Glomerular visceral epithelial cell (primary cell): ENCODE data around the gene SLC37A4.
A peak's percentile ranks its signal among the peaks of the same experiment; 100 is the strongest.
"Not testable (repeated sequence)": the region's sequence is repeated elsewhere in the genome, so short reads cannot be mapped to it uniquely, and the experiment has no call there.

Source experiments
- DNase-seq: peaks from one replicate; pipeline ENCODE4 v3.0.0-alpha.2; 2016; ENCODE audit errors: extremely low spot score

SLC37A4 gene

DNA sequence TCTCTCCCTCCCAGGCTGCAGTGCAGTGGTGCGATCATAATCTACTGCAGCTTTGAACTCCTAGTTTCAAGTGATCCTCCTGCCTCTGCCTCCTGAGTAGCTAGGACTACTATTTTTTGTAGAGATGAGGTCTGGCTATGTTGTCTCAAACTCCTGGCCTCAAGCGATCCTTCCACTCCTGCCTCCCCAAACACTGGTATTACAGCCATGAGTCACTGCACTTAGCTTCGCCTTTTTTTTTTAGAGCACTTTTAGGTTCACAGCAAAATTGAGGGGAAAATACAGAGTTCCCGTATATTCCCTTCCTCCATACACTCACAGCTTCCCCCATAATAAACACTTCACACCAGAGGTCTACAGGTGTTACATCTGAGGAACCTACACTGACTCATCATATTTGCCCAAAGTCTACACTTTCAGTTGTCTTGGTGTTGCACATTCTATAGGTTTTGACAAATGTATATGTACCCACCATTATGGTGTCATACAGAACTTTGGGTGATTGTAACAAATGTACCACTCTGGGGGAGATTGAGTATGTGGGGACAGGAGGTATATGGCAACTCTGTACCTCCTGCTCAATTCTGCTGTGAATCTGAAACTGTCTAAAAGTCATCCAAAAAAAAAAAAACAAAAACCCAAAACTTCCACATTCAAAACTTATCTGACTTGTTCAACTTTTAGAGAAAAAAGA lies 11.3 kb upstream of the SLC37A4 start:
- DNase-seq, result no peak

- not testable (repeated sequence) for DNase-seq
These were observed 8.8 kb upstream of the SLC37A4 start for GRCh38 chr11:119039471-119039870.

- no peak for DNase-seq
These were observed 8.2 kb upstream of the SLC37A4 start for GRCh38 chr11:119038884-119039283.

DNA sequence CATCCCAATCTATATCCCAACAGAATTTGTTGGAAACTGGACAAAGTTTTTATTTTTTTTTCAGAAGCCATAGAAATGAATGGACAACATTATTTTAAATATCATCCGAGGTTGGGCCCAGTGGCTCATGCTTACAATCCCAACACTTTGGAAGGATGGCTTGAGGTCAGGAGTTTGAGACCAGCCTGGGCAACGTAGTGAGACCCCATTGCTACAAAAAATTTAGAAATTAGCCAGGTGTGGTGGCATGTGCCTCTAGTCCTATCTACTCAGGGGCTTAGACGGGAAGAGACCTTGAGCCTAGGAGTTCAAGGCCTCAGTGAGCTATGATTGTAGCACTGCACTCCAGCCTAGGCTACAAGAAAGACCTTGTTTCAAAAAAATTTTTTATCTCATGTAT lies 4.1 kb upstream of the SLC37A4 start:
- no peak for DNase-seq

- not testable (repeated sequence) for DNase-seq
These were observed 2.7 kb upstream of the SLC37A4 start for GRCh38 chr11:119033421-119033820.

DNA sequence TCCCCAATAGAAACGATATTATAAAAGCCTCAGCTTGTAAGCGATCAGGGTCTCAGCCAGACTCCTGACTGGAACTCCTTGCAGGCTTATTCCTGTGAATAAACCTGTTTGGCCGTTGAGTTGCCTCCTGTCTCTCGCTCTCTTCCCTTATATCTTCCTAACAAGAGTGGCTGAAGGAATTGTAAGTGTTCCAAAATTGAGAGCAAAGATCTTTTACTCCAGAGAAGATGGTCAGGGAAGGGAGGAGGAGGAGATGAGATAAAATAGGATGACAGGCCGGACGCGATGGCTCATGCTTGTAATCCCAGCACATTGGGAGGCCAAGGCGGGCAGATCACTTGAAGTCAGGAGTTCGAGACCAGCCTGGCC lies 1.2 kb upstream of the SLC37A4 start:
- no peak for DNase-seq

DNA sequence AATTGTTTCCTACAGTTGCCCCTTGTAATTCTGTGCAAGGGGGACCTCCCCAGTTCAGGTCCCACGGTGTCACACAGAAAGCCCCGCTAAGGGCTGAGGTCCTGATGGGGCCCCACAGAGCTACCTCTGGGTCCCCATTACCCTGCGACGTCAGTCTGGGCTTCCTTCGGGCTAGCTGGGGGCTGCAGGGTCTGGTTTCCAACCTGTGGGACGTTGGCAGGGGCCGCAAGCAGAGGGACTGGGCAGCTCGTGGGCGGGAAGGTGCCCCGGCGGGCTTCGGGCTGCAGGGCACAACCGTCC lies 698 bp downstream of the SLC37A4 start:
- no peak for DNase-seq

GRCh38 chr11:119029340-119030028 lies 1.2 kb downstream of the SLC37A4 start:
- DNase-seq, result peak; percentile 89

- DNase-seq, result no peak
These were observed 1.7 kb downstream of the SLC37A4 start for GRCh38 chr11:119029069-119029339.

GRCh38 chr11:119028346-119029068 lies 2.2 kb downstream of the SLC37A4 start:
- DNase-seq, result peak; percentile 25

GRCh38 chr11:119027561-119028345 lies 2.9 kb downstream of the SLC37A4 start:
- no peak for DNase-seq

DNA sequence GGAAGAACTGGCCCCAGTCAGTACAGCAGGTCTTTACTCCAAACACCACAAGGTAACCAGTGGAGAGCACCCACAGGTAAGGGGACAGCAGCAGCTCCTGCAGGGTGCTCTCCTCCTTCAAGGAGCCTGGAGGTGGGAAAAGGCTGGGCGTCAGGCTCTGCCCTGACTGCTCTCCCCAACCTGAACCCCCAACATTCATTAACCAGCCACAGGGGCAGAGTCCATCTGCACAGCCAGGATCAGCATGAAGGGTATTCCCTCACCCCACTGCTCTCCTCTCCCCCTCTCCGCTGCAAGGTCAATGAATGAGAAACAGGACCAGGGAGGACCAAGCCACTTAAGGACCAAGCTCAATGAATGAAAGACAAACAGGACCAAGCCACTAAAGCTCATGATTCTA lies 3.7 kb downstream of the SLC37A4 start:
- no peak for DNase-seq

- no peak for DNase-seq
These were observed 4.5 kb downstream of the SLC37A4 start for GRCh38 chr11:119025978-119026766.

DNA sequence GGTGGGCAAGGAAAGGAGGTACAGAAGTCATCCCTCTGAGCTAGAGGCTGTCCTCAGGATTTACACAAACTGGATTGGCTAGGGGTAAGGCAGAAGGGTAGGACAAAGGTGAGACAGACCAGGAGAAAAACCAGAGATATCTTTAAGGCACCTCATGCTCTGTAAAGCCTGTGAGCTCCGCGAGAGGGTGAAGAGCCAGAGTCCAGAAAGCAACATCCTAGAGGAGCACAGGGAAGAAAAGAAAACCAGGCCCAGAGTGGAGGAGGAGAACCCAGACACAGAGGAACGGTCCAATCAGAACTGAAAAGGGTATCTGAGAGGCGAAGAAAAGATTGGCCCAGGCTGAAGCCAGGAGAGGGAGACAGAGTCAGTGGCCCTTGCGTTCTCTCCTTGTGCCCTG lies 5.1 kb downstream of the SLC37A4 start:
- DNase-seq, result no peak

GRCh38 chr11:119025099-119025473 lies 5.6 kb downstream of the SLC37A4 start:
- no peak for DNase-seq

DNA sequence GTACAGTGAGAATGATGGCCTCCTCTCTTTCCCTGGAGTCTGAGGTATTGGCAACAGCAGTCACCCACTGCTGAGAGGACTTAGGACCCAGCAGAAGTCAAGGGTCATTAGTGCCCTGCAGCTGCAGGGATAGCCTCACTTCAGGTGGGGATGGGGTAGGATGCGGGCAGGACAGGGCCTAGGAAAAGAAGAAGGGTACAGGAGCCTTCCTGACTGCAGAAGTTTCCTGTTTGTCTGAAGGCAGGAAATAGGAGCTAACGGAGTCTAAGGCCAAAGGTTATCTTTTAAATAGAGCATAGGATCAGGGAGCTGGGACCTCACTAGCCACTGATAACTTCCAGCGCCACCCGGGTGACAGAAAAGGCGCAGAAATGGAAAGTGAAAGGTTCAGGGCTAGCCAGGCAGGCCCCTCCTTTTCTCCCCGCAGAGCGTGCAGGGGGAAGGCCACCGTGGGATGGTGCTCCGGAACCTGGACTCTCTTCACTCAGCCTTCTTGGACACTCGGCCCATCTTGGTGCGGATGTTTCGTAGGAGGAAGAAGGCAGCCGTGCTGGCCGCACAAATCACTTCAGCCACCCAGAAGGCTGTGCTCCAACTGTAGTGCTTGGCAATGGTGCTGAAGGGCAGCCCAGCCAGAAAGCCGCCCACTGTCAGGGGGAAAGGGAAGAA lies 6.1 kb downstream of the SLC37A4 start:
- no peak for DNase-seq

GRCh38 chr11:119023741-119024140 lies 6.9 kb downstream of the SLC37A4 start:
- DNase-seq, result no peak

- no peak for DNase-seq
These were observed 9.0 kb downstream of the SLC37A4 start for GRCh38 chr11:119021631-119022030.

DNA sequence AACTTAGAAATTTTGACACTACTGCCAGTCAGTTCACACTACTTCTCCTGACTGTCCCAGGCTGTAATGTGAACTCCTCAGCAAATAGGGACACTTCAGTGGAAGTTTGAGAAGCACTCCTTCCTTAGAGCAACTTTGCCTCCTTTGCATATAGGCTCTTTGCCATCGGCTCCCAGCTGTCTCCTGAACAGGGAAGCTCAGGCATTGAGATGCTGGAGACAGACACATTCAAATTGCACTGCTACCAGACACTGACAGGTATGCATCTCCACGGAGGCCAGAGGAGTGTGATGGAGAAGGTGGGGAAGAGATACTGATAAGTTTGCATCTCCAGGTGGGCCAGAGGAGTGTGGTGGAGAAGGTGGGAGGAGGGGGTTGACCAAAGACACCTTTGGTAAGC lies 10.7 kb downstream of the SLC37A4 start:
- no peak for DNase-seq

DNA sequence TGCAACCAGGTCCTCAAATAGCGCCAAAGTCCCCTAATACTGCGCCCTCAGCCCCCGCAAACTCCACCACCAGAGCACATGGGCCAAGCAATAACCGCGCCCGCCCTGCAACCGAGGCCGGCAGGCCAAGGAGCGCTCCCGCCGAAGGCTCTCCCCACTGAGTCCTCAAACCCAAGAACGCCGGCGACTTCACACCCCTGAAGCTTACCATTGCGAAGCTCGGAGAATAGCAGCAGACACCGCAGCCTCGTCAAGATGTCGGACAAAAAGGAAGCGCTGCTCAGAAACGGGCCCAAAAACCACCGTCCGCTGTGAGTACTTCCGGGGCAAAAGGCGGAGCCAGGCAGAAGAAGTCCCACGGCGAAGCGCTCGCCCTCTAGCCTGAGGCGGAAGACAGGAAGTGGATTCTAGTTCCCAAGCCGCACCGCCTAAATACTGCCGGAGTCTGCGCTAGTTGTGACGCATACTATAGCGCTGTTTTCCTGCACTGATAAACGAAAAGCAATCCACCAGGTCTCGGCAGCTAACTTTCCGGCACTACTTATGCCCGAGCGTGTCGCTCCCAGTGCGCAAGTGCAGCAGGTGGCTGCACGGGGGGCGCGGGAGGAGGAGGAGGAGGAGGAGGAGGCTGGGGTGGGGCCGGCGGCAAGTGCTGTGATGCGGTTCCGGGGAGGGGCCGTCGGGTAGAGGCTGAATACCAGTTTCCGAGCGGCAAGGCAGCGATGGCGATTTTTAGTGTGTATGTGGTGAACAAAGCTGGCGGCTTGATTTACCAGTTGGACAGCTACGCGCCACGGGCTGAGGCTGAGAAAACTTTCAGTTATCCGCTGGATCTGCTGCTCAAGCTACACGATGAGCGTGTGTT lies 12.4 kb downstream of the SLC37A4 start, which contains the start of the genes RPS25 and TRAPPC4:
Gene RPS25 (minus strand): TSS at position 270 of the 865 bp plus-strand sequence. CDS start 59 bp downstream, at position 211.
Gene TRAPPC4 (plus strand): TSS at position 693 of the 865 bp plus-strand sequence. CDS start 30 bp downstream, at position 723.
- peak; percentile 92 for DNase-seq
